ES-I3 (cell line): ENCODE results near the gene SV2A.
"Not testable (repeated sequence)": the region's sequence is repeated elsewhere in the genome, so short reads cannot be mapped to it uniquely, and the experiment has no call there.

Experiments
- H3K36me3 ChIP-seq: 2 replicates; pipeline ENCODE4 v1.6.1; 2013; ENCODE audit warnings: mild to moderate bottlenecking, low read length, control low read depth, moderate library complexity; ENCODE audit not compliant: insufficient read depth
- H3K4me1 ChIP-seq: 2 replicates; pipeline ENCODE4 v1.6.1; 2013; ENCODE audit warnings: mild to moderate bottlenecking, control low read depth, low read length; ENCODE audit not compliant: insufficient read depth
- H3K9ac ChIP-seq: 2 replicates; pipeline ENCODE4 v1.6.1; 2013; ENCODE audit warnings: low read depth, mild to moderate bottlenecking, low read length, moderate library complexity
- H3K9me3 ChIP-seq: 2 replicates; pipeline ENCODE4 v1.6.1; 2013; ENCODE audit warnings: mild to moderate bottlenecking, low read length, moderate library complexity; ENCODE audit not compliant: control insufficient read depth, insufficient read depth

Gene SV2A

DNA sequence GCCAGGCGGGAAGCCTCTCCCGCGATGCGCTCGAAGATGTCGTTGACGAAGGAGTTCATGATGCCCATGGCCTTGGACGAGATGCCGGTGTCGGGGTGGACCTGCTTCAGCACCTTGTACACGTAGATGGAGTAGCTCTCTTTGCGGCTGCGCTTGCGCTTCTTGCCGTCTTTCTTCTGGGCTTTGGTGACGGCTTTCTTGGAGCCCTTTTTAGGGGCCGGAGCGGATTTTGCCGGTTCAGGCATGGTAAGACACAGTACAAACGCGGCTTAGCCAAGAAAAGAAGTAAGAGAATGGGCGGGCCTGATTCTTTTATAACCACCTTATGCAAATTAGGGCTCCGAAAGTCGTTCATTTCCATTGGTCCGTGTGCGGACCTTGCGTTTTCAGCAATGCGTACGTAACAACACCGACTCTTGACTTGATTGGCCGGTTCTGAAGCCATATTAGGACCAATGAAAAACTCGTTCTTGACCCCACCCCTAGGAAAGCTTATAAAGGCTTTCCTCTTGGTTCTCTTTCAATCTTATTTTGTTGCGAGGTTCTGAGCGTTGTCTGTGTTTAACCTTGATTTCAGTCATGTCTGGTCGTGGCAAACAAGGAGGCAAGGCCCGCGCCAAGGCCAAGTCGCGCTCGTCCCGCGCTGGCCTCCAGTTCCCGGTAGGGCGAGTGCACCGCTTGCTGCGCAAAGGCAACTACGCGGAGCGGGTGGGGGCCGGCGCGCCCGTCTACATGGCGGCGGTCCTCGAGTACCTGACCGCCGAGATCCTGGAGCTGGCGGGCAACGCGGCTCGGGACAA lies 31.0 kb downstream of the SV2A start:
- H3K9me3 ChIP-seq: no peaks in the 10 kb centered on the region
- 0 out of 2 replicates have a peak, but pooled peaks cover 7% of the 10 kb centered on the region for H3K4me1 ChIP-seq
- H3K9ac ChIP-seq: peak overlapping the region; percentile 84
- H3K36me3 ChIP-seq: no peaks in the 10 kb centered on the region

DNA sequence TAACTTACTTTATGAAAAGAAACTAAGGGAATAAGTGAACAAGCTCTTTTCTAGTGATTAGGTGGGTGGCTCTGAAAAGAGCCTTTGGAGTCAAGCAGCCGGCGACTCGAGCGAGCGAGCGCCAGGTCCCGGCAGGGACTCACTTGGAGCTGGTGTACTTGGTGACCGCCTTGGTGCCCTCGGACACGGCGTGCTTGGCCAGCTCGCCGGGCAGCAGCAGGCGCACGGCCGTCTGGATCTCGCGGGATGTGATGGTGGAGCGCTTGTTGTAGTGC lies 31.6 kb downstream of the SV2A start:
- not testable (repeated sequence) for H3K36me3 ChIP-seq, H3K4me1 ChIP-seq, H3K9me3 ChIP-seq
- peak overlapping the region; percentile 84 for H3K9ac ChIP-seq

GRCh38 chr1:149885339-149886120 lies 32.1 kb downstream of the SV2A start:
- peak overlapping the region; percentile 84 for H3K9ac ChIP-seq
- H3K36me3 ChIP-seq: no peaks in the 10 kb centered on the region
- 0 out of 2 replicates have a peak, but pooled peaks cover 7% of the 10 kb centered on the region for H3K4me1 ChIP-seq
- no peaks in the 10 kb centered on the region for H3K9me3 ChIP-seq

DNA sequence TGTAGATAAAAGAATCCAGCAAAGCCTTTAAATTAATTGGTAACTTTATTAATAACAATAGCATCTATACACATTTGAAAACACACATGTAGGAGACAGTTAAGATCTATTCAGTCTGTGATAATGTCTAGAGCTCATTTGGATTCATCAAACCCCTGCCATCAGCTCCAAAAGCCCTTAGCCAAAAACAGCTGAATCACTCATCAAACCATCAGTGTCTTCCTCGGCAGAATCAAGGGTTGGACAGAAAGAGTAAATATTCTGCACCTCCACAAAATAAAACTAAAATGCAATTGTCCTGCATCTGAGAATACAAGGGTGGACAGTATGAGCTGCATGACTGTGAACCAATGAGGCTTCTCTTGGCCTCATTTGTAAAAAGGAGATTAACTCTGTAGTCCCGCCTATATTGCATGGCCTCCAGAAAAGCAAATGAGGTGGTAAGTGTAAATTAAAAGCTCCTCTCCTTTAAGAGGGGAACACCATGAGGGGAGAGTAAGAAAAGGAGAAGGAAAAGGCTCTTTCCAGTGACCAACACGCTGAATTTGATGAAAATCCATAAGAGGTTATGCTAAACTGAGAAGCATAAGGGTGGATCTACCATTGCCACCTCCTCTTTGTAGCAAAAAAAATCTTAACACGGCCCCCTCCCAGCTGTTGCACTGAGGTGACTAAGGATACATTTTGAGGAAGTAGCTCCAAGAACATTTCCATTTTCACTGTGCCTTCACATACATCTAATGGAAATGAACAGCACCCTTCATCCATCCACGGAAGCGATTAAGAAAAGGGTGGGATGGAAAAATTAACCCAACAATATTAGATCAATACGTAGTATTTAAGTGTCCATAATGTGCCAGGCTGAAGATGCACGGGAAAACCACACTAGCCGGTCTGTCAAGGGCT lies 33.0 kb downstream of the SV2A start:
- no peaks in the 10 kb centered on the region for H3K9me3 ChIP-seq
- H3K9ac ChIP-seq: peak overlapping the region; percentile 84
- no peaks in the 10 kb centered on the region for H3K36me3 ChIP-seq
- H3K4me1 ChIP-seq: 0 out of 2 replicates have a peak, but pooled peaks cover 7% of the 10 kb centered on the region

- Histone ChIP-seq H3K9me3 (no peaks in the 10 kb centered on the region), H3K36me3 (no peaks in the 10 kb centered on the region), H3K4me1 (0 out of 2 replicates have a peak, but pooled peaks cover 7% of the 10 kb centered on the region), H3K9ac (no peak overlapping the region)
Measured at GRCh38 chr1:149883598-149884247, 33.9 kb downstream of the SV2A start.

GRCh38 chr1:149881876-149882275 lies 35.8 kb downstream of the SV2A start:
- Histone ChIP-seq H3K36me3 (no peaks in the 10 kb centered on the region), H3K4me1 (0 out of 2 replicates have a peak, but pooled peaks cover 7% of the 10 kb centered on the region), H3K9me3 (no peaks in the 10 kb centered on the region), H3K9ac (no peak overlapping the region)

DNA sequence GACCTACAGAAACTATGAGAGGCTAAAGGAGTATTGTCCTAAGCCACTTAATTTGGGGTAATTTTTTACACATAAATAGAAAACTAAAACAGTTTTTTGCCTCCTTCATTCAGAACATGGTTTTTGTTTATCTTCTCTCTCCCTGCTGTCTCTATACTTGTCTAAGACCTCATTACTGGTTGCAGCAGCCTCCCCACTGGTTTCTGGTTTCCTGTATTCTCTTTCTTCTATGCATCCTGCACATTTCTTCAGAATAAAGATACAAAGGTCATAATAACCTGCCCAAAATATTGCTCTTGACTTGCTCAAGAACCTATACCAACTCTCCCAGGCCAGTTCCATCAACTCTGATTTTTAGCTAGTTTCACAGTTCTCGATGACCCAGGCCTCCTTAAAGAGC lies 38.1 kb downstream of the SV2A start:
- Histone ChIP-seq H3K9ac (no peak overlapping the region), H3K9me3 (no peaks in the 10 kb centered on the region), H3K36me3 (no peaks in the 10 kb centered on the region), H3K4me1 (0 out of 2 replicates have a peak, but pooled peaks cover 4% of the 10 kb centered on the region)

- Histone ChIP-seq H3K36me3 (no peaks in the 10 kb centered on the region), H3K9me3 (no peaks in the 10 kb centered on the region), H3K4me1 (no peaks in the 10 kb centered on the region), H3K9ac (no peak overlapping the region)
Measured at GRCh38 chr1:149877211-149877946, 40.3 kb downstream of the SV2A start.

DNA sequence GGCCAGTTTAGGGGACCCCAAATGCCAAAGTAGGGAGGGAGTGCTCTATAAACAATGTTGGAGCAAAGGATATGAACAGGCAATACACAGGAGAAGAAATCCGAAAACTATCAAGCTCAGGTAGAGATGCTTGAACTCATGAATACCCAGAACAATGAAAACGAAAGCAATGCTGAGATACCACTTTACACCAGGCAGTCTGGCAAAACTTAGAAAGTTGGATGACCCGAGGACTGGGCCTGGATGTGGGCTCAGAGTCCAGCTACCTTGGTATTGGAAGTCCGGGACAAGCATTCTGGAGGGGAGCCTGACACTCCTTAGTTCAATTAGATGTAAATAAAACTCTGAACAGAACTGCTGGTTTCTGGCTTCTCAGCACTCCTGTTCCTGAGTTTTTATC lies 44.6 kb downstream of the SV2A start:
- H3K4me1 ChIP-seq, H3K9ac ChIP-seq, H3K36me3 ChIP-seq, H3K9me3 ChIP-seq: not testable (repeated sequence)

DNA sequence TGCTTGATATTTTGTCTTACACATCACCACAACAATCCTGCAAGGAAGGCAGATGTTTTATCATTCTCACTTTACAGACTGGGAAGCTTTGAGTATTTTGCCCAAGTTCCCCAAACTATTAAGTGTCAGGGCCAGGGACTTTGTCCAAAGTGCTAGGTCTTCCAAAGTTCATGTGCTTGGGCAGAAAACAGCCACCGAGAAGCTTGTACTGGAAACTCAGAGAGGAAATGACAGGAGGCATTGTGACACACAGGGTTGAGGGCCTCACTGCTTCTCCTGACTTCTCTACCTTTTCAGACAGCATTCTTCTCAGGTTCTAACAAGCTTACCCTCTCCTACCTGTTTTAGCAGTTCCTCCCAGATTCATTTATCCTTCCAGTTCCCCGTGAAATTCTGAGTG lies 50.8 kb downstream of the SV2A start:
- H3K9ac ChIP-seq, H3K9me3 ChIP-seq, H3K36me3 ChIP-seq, H3K4me1 ChIP-seq: not testable (repeated sequence)

DNA sequence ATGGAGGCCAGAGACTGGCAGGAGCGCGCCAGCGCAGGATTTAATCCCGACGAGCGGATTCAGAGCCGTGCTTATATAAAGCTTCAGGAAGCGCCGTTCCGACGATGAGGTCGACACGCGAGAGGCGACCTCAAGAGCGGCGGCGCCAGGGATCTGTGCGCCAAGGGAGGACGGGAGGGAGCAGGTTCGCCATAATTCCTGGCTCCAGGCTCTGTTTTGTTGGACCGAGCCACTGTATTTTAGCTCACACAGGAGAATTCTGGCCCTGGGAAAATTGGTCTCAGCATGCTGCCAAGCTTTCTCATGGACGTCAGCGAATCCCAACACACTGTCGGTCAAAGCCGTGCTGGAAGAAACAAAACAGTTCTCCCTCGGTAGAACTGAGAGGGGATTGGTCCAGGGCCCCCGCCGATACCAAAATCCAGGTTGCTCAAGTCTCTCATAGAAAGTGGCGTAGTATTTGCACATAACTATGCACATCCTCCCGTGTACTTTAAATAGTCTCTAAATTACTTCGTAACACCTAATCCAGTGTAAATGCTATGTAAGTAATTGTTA lies 56.1 kb downstream of the SV2A start:
- not testable (repeated sequence) for H3K36me3 ChIP-seq, H3K4me1 ChIP-seq, H3K9ac ChIP-seq

GRCh38 chr1:149860684-149861496 lies 56.8 kb downstream of the SV2A start:
- H3K9me3 ChIP-seq, H3K36me3 ChIP-seq, H3K4me1 ChIP-seq, H3K9ac ChIP-seq: not testable (repeated sequence)

More for the DNA sequence above, 56.1 kb downstream of the SV2A start:
- not testable (repeated sequence) for H3K9me3 ChIP-seq

- H3K4me1 ChIP-seq, H3K9ac ChIP-seq, H3K9me3 ChIP-seq, H3K36me3 ChIP-seq: not testable (repeated sequence)
Measured at GRCh38 chr1:149860271-149860670, 57.4 kb downstream of the SV2A start.
